ENCODE data around the gene SCN4B. TPM values are rescaled to one million over a fixed set of nuclear protein-coding genes. Genes with fewer than 3 reads are reported as not detected.

SCN4B gene
- polyA plus RNA-seq, 1 donor (not counting 4 experiments of a cell fraction or from before 2014, with no cell fraction given): 7.7 TPM

- Histone ChIP-seq H3K4me2 (ENCODE audit: control insufficient read depth, extremely low read depth, insufficient read depth, low read depth, low read length) (no peak overlapping the region), H3K27ac (ENCODE audit: control insufficient read depth, insufficient read depth, low read length) (no peak overlapping the region), H3K27me3 (ENCODE audit: control insufficient read depth, extremely low read depth, insufficient read depth, low read length) (no peaks in the 10 kb centered on the region), H3K4me1 (ENCODE audit: control insufficient read depth, extremely low read depth, insufficient read depth, low read length) (peaks cover 4% of the 10 kb centered on the region), H3K9me3 (ENCODE audit: control insufficient read depth, low read depth, low read length) (no peaks in the 10 kb centered on the region), H3K79me2 (ENCODE audit: control insufficient read depth, insufficient read depth, low read length) (no peaks in the 10 kb centered on the region), H4K20me1 (ENCODE audit: control insufficient read depth, extremely low read depth, insufficient read depth, low read length) (no peaks in the 10 kb centered on the region), H3K4me3 (ENCODE audit: control insufficient read depth in 2 of 3, extremely low read depth in 1 of 3, insufficient read depth in 2 of 3, low read depth in 1 of 3, low read length in 3 of 3) (no peak overlapping the region), H3K36me3 (ENCODE audit: control insufficient read depth in 2 of 2, extremely low read depth in 1 of 2, insufficient read depth in 2 of 2, low read length in 2 of 2) (no peaks in the 10 kb centered on the region), H2AFZ (ENCODE audit: control insufficient read depth, low read length) (no peak overlapping the region), H3K9ac (ENCODE audit: control insufficient read depth, extremely low read depth, insufficient read depth, low read length) (no peak overlapping the region), H3K9me1 (ENCODE audit: control insufficient read depth, extremely low read depth, insufficient read depth, low read length) (no peaks in the 10 kb centered on the region)
- DNase-seq (ENCODE audit: low read depth, low spot score): no peak
- FAIRE-seq: no peak
- dilution Hi-C loops (cut with MboI; ENCODE audit: extremely low pct_ligation_motif_present, low sequenced_read_pairs): no loop called here
- TF ChIP-seq CTCF (optimal IDR thresholded peaks at IDR 0.05 in 1 of 3, IDR thresholded peaks at IDR 0.05 in 1 of 3, conservative IDR thresholded peaks at IDR 0.05 in 1 of 3; ENCODE audit: extremely low read depth in 1 of 3, insufficient read depth in 2 of 3, low read length in 3 of 3): no peak
- no peak for TF ChIP-seq EZH2 (IDR thresholded peaks at IDR 0.05; ENCODE audit: low read length)
These were observed 37.6 kb downstream of the SCN4B start for GRCh38 chr11:118115048-118115447.

GRCh38 chr11:118114266-118114665 is 38.4 kb downstream of the SCN4B start:
- DNase-seq (ENCODE audit: low read depth, low spot score) (no peak), FAIRE-seq (no peak)
- dilution Hi-C loops (cut with MboI; ENCODE audit: extremely low pct_ligation_motif_present, low sequenced_read_pairs): no loop called here
- no peaks in the 10 kb centered on the region for H3K27me3 ChIP-seq (ENCODE audit: control insufficient read depth, extremely low read depth, insufficient read depth, low read length)
- TF ChIP-seq CTCF (optimal IDR thresholded peaks at IDR 0.05 in 1 of 3, IDR thresholded peaks at IDR 0.05 in 1 of 3, conservative IDR thresholded peaks at IDR 0.05 in 1 of 3; ENCODE audit: extremely low read depth in 1 of 3, insufficient read depth in 2 of 3, low read length in 3 of 3) (peak in 2 of 3 experiments; percentile 44 to 48), EZH2 (IDR thresholded peaks at IDR 0.05; ENCODE audit: low read length) (no peak)
- H3K4me2 ChIP-seq (ENCODE audit: control insufficient read depth, extremely low read depth, insufficient read depth, low read depth, low read length): no peak overlapping the region
- no peaks in the 10 kb centered on the region for H3K9me3 ChIP-seq (ENCODE audit: control insufficient read depth, low read depth, low read length)
- H3K9me1 ChIP-seq (ENCODE audit: control insufficient read depth, extremely low read depth, insufficient read depth, low read length): no peaks in the 10 kb centered on the region
- H2AFZ ChIP-seq (ENCODE audit: control insufficient read depth, low read length): no peak overlapping the region
- no peak overlapping the region for H3K9ac ChIP-seq (ENCODE audit: control insufficient read depth, extremely low read depth, insufficient read depth, low read length)
- no peaks in the 10 kb centered on the region for H3K36me3 ChIP-seq (ENCODE audit: control insufficient read depth in 2 of 2, extremely low read depth in 1 of 2, insufficient read depth in 2 of 2, low read length in 2 of 2)
- H4K20me1 ChIP-seq (ENCODE audit: control insufficient read depth, extremely low read depth, insufficient read depth, low read length): no peaks in the 10 kb centered on the region
- no peaks in the 10 kb centered on the region for H3K79me2 ChIP-seq (ENCODE audit: control insufficient read depth, insufficient read depth, low read length)
- peaks cover 4% of the 10 kb centered on the region for H3K4me1 ChIP-seq (ENCODE audit: control insufficient read depth, extremely low read depth, insufficient read depth, low read length)
- no peak overlapping the region for H3K4me3 ChIP-seq (ENCODE audit: control insufficient read depth in 2 of 3, extremely low read depth in 1 of 3, insufficient read depth in 2 of 3, low read depth in 1 of 3, low read length in 3 of 3)
- H3K27ac ChIP-seq (ENCODE audit: control insufficient read depth, insufficient read depth, low read length): no peak overlapping the region
